NCI-H2081 treated with DMSO at 0.1 percent for 48 hours (cell line): Measurements from ENCODE around the gene GNA14.
A peak's percentile ranks its signal among the peaks of the same experiment; 100 is the strongest.
"Not testable (repeated sequence)": the region's sequence is repeated elsewhere in the genome, so short reads cannot be mapped to it uniquely, and the experiment has no call there.

Experiments
- DNase-seq: peaks from one replicate; lab custom pipeline; 2025; lab: John Stamatoyannopoulos, UW

The GNA14 gene

GRCh38 chr9:77489405-77490163 is 158.5 kb downstream of the GNA14 start:
- not testable (repeated sequence) for DNase-seq

GRCh38 chr9:77488439-77489126 is 159.5 kb downstream of the GNA14 start:
- DNase-seq: no peak

- no peak for DNase-seq
Observed at GRCh38 chr9:77486968-77487367, 161.2 kb downstream of the GNA14 start.

- DNase-seq: no peak
Observed at GRCh38 chr9:77486463-77486862, 161.7 kb downstream of the GNA14 start.

- no peak for DNase-seq
Observed at GRCh38 chr9:77475641-77476473, 172.3 kb downstream of the GNA14 start.

GRCh38 chr9:77474936-77475335 is 173.2 kb downstream of the GNA14 start:
- DNase-seq: no peak

GRCh38 chr9:77472646-77473045 is 175.5 kb downstream of the GNA14 start:
- no peak for DNase-seq

GRCh38 chr9:77471572-77471971 is 176.6 kb downstream of the GNA14 start:
- no peak for DNase-seq

GRCh38 chr9:77469515-77470231 is 178.4 kb downstream of the GNA14 start:
- no peak for DNase-seq

- no peak for DNase-seq
Observed at GRCh38 chr9:77464661-77465060, 183.5 kb downstream of the GNA14 start.

GRCh38 chr9:77463151-77463550 is 185.0 kb downstream of the GNA14 start:
- DNase-seq: no peak

GRCh38 chr9:77462066-77462465 is 186.1 kb downstream of the GNA14 start:
- DNase-seq: no peak

- DNase-seq: no peak
Observed at GRCh38 chr9:77460938-77461337, 187.2 kb downstream of the GNA14 start.

- no peak for DNase-seq
Observed at GRCh38 chr9:77457916-77458592, 190.1 kb downstream of the GNA14 start.

- peak; percentile 31 for DNase-seq
Observed at GRCh38 chr9:77456829-77457437, 191.2 kb downstream of the GNA14 start.

- no peak for DNase-seq
Observed at GRCh38 chr9:77455312-77455927, 192.7 kb downstream of the GNA14 start.

GRCh38 chr9:77454663-77455062 is 193.5 kb downstream of the GNA14 start:
- no peak for DNase-seq

- DNase-seq: no peak
Observed at GRCh38 chr9:77453825-77454647, 194.1 kb downstream of the GNA14 start.

- DNase-seq: no peak
Observed at GRCh38 chr9:77451507-77451906, 196.6 kb downstream of the GNA14 start.

GRCh38 chr9:77450085-77450475 is 198.0 kb downstream of the GNA14 start:
- DNase-seq: no peak
